GM21423 (cell line): Measurements from ENCODE around the gene MCAM.

Experiments used
- ATAC-seq: cut with Tn5 transposase; IDR thresholded peaks from one replicate; pipeline ENCODE4 v1.9.1; 2021; ENCODE audit warnings: mild to moderate bottlenecking, moderate library complexity; ENCODE audit not compliant: unreplicated experiment

The MCAM gene

GRCh38 chr11:119332111-119332765, 15.3 kb upstream of the MCAM start:
- ATAC-seq = no peak

- ATAC-seq = no peak
Observed at GRCh38 chr11:119330237-119330636, 13.3 kb upstream of the MCAM start.

GRCh38 chr11:119329320-119329719, 12.4 kb upstream of the MCAM start:
- no peak for ATAC-seq

GRCh38 chr11:119324189-119324588, 7.3 kb upstream of the MCAM start:
- no peak for ATAC-seq

GRCh38 chr11:119323532-119324033, 6.7 kb upstream of the MCAM start:
- ATAC-seq = no peak

GRCh38 chr11:119322921-119323531, 6.1 kb upstream of the MCAM start:
- no peak for ATAC-seq

- ATAC-seq = no peak
Observed at GRCh38 chr11:119322360-119322739, 5.4 kb upstream of the MCAM start.

GRCh38 chr11:119320776-119321524, 4.0 kb upstream of the MCAM start:
- peak; percentile 36 for ATAC-seq

GRCh38 chr11:119320240-119320775, 3.4 kb upstream of the MCAM start:
- no peak for ATAC-seq

GRCh38 chr11:119319700-119320239, 2.8 kb upstream of the MCAM start:
- no peak for ATAC-seq

- ATAC-seq = no peak
Observed at GRCh38 chr11:119319136-119319699, 2.3 kb upstream of the MCAM start.

- no peak for ATAC-seq
Observed at GRCh38 chr11:119318240-119319135, 1.6 kb upstream of the MCAM start.

GRCh38 chr11:119317592-119318239, 786 bp upstream of the MCAM start:
- no peak for ATAC-seq

- no peak for ATAC-seq
Observed at GRCh38 chr11:119316016-119316728, 758 bp downstream of the MCAM start.

GRCh38 chr11:119315131-119316015, 1.6 kb downstream of the MCAM start:
- no peak for ATAC-seq

- no peak for ATAC-seq
Observed at GRCh38 chr11:119314726-119315125, 2.2 kb downstream of the MCAM start.

- ATAC-seq = no peak
Observed at GRCh38 chr11:119310682-119311052, 6.3 kb downstream of the MCAM start.
